SHP77 (cell line): ENCODE measurements around the gene NLK.
"Not testable (repeated sequence)": the region's sequence is repeated elsewhere in the genome, so short reads cannot be mapped to it uniquely, and the experiment has no call there.

Source experiments
- DNase-seq, 2 experiments: peaks; one replicate each; lab custom pipeline; 2025; lab: John Stamatoyannopoulos, UW

Gene NLK

DNA sequence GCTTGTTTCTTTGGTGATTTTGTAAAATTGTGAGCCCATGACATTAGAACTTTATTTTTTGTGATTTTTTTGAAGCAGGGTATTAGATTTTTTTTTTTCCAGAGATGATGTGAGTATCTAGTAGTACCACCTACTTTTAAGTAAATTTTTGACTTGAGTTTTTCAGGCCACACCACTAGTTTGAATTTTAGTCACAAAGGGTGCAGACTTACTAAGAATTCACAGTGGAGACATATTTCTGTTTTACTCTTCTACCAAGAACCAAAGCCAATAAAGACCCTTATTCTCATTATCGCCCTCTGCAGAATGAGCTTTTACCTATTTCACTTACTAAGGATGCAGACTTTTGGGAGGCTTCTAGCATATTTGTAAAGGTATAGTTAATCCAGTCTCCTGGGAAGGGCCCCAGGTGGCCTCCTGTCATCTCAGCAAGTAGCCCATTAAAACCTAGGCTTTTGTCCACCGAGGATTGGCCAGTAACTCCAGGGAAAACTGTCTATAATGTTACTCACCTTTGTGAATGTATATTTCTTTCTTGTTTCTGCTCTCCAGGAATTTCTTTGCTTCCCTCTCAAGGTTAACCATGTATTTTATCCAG, 30.6 kb downstream of the NLK start:
- no peak for DNase-seq

DNA sequence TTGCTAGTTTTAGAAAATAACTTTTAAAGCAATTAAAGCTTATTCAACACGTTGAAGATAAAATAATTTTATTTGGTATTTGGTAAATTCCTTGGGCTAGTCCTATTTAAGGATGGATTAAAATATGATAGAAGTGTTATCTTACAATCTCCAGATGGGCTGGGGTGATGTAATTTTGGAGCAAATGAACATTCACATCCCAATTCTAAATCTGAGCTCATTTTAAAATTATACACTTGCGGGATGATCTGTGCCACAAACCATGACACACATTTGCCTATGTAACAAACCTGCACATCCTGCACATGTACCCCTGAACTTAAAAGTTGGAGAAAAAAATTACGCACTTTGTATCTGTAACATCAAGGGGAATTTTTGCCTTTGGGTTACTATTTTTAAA, 31.5 kb downstream of the NLK start:
- no peak for DNase-seq

DNA sequence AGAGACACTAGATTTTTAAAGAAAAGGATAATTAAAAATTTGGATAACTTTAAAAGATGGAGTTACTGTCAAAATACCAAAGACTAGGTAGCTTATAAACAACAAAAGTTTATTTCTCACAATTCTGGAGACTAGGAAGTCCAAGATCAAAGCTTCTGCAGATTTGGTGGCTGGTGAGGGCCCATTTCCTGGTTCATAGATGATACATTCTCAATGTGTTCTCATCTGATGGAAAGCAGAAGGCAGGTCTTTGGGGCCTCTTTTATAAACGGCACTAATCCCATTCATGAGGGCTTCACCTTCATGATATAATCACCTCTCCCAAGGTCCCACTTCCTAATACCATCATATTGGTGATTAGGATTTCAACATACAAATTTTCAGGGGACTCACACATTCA, 33.7 kb downstream of the NLK start:
- no peak for DNase-seq

DNA sequence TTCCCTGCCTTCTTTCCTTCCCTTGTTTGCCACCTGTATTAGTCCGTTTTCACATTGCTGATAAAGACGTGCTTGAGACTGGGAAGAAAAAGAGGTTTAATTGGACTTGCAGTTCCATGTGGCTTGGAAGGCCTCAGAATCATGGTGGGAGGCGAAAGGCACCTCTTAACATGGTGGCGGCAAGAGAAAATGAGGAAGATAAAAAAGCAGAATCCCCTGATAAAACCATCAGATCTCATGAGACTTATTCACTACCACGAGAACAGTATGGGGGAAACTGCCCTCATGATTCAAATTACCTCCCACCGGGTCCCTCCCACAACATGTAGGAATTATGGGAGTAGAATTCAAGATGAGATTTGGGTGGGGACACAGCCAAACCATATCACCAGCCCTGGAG, 34.7 kb downstream of the NLK start:
- not testable (repeated sequence) for DNase-seq

DNA sequence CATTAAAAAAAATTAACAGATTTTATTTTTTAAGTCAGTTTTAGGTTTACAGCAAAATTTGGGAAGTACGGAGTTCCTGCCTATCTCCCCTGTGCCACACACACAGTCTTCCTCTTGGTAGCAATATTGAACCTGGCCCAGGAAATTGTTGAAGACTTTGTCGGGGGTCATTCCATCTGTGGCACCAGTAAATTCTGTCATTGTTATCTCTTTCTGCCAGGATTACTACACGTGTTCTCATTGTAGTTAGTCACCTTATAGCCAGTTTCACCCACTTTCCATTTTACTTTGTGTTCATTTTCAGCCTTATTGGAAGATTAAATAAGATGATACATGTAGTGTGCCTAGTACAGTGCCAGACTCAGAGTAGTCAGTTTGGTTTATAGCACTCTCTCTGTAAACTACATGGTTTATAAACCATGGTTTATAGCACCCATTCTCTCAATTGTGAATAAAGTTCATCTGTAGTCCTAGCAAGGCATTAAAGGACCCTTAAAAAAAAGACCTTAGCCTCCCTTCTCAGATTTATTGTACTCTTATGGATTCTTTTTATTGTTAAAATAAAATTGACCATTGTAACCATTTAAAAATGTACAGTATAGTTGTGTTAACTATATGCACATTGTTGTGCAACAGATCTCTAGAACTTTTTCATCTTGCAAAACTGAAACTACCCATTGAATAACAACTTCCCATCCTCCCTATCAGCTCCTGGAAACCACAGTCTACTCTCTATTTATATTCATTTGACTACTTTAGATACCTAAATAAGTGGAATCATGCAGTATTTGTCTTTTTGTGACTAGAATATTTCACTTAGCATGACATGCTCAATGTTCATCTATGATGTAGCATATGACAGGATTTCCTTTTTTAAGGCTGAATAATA, 36.1 kb downstream of the NLK start:
- no peak for DNase-seq

DNA sequence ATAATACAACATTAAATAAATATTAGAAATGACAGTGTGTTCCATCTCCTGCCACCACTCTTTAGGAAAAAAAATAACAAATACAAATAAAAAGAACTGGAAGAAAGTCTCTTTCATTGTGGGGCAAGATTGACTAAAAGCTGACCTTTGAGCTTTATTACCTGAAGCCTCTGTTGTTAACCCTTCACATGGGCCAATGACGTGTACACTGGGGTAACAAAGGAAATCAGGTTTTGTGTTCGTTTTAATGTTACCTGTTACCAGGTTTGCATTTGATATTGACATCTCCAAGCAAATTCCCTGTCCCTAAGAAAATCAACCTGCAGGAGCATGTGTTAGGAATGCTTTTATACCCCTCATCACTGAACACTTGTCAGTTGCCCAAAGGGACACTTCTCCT, 39.0 kb downstream of the NLK start:
- DNase-seq = no peak

DNA sequence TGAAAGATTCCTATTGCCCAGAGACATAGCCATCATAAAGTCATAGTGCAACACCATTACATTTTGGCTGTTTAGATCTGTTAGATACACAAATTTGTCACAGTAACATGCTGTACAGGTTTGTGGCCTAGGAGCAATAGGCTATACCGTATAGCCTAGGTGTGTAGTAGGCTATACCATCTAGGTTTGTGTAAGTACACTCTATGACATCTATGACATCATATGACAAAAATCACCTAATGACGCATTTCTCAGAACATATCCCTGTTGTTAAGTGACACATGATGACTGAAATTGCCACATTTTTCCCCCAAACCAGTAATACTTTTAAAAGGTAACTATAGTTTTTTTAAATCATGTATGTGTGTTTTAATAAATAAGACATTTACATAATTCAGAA, 43.3 kb downstream of the NLK start:
- DNase-seq = no peak

DNA sequence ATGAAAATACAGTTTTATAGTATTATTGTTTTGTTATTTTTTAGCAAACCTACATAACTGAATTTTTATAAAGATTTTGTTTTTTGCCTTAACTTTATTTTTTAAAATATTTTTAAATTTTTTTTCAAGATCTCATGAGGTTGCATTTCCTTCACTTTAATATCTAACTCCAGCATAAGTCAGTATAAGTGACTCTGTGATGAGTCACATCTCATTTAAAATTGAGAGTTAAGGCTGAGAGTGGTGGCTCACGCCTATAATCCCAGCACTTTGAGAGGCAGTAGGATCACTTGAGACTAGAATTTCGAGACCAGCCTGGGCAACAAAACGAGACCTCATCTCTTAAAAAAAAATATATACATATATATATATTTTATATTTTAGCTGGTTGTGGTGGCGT, 44.0 kb downstream of the NLK start:
- DNase-seq = no peak

DNA sequence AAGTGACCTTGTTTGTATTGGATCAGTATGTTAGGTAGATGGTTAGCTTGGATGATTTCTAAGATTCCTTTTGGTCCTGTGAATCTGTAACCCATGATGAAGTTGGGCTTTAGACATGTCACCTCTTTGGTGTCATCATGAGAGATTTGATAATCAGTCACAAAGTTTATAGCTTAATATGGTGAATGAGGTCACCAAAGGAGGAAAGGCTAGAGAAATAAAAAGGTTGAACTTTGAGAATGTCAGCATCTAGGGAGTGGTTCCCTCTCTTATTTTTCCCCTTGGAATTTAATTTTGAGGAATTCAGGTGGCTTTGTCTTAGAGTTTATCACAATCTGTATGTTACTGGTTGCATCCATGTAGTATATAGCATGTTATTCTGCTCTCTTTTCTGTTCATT, 45.3 kb downstream of the NLK start:
- DNase-seq = no peak

DNA sequence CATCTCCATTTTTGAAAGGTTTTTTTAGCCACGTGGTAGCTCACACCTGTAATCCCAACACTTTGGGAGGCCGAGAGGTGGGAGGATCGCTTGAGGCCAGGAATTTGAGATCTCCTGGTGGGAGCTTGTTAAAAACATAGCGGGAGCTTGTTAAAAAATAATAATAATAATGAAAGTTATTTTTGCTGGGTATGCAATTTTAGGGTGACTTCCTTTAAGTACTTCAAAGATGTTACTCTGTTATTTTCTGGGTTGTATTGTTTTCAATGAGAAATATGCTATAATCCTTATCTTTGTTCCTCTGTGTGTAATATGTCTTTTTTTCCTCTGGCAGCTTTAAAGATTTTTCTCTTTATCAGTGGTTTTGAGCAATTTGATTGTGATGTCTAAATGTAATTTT, 48.1 kb downstream of the NLK start:
- no peak for DNase-seq

DNA sequence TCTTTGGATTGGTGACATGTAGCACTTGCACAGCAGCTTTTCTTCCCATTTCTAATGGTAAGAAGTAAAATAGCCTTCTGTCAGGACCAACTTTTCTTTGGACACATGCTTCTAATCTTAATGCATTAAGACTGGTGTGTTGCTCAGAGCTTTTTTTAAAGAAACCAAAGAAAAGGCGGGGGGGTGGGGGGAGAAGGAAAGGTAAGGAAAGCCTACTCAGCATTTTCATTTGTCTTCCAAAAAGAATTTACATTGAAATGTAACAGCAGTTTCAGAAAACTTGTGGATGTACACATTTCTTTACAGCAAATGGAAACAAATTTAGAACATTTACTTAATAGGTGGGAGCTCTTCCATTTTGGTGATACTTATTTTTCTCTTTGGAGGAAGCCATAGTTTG, 49.6 kb downstream of the NLK start:
- no peak for DNase-seq

DNA sequence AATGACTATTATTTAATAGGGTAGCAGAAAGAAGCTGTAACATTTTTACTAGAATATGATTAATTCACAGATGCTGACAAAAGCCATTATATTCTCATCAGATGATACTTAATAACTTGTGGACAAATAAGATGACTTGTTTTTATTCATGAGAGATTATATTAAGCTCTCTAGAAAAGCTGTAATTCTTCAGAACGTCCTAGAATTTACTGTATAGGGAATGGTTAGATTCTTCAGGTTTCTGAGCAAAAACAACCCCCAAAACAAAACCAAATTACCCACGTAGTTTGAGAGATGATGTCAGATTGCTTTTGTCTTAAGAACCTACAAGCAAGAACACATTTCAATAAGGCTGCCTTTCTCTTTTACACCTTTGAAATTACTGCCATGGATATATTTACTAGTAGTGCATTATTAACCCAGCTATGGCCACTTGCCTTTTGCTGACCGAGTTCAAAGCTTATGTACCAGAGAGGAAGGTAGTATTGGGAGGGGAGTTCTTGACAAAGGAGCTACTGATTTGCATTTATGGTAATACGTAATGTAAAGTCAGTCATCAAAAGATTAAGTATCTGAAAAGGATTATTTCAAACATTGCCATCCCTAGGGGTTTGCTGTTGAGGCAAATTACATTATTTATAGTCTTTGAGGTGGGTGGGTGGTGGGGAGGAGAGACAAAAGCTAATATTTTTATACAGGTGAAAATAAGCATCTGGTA, 51.7 kb downstream of the NLK start:
- no peak for DNase-seq

DNA sequence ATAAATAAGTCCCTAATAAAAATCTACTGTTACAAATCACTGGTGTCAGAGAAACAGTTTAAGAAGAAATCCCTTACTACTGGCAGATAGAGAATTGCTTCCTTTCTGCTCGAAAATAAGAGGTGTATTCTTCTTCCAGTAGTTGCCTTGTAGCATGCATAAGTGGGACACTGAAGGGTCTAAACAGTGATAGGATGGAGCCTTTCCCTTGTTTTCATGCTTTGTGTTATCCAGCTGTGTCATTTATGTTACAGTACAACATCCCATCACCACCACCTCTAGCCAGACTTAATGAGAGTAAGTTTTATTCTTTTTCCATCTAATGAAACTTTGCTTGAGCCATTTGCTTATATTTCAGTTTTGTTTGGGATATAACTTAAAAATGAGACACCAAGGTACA, 54.3 kb downstream of the NLK start:
- no peak for DNase-seq

DNA sequence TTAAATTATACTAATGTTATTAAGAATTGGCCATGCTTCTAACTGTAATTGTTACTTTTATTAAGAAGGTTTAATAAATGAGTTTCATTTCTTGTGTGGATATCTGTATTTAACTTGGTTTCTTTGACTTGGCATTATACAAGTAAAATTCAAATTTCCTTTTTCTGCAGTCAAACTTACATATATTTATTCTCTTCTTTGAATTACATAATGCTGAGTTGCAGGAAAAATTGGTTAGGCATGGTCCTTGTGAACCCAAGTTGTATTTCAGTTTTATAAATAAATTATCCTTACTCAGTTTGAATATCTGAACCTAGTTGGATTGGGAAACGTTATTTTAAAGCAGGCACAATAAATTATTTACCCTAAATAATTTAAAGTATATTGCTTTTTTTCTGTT, 54.8 kb downstream of the NLK start:
- DNase-seq = no peak

DNA sequence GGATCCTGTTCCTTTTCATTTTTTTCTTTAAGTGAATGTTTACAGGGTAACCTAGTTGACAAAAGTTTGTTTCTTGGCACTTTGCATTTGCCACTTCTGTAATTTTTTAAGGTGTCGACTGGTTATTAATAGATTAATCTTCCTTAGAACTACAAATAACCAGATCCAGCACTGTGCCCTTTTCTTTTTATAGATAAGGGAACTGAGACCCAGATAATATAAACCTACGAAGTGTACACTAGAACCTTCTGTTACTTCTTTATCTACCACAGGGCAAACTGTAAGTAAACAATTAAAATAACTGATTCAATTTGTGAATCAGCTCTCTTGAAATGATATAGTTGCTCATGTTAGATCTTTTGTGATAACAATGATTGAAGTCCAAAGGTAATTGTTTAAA, 55.4 kb downstream of the NLK start:
- no peak for DNase-seq

DNA sequence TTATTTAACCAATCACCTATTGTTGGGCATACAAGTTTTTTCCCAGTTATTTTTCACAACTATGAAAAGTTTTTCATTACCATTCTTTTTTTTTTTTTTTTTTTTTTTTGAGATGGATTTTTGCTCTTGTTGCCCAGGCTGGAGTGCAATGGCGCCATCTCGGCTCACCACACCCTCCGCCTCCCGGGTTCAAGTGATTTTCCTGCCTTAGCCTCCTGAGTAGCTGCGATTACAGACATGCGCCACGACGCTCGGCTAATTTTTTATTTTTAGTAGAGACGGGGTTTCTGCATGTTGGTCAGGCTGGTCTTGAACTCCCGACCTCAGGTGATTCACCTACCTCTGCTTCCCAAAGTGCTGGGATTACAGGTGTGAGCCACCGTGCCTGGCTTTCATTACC, 56.1 kb downstream of the NLK start:
- not testable (repeated sequence) for DNase-seq

DNA sequence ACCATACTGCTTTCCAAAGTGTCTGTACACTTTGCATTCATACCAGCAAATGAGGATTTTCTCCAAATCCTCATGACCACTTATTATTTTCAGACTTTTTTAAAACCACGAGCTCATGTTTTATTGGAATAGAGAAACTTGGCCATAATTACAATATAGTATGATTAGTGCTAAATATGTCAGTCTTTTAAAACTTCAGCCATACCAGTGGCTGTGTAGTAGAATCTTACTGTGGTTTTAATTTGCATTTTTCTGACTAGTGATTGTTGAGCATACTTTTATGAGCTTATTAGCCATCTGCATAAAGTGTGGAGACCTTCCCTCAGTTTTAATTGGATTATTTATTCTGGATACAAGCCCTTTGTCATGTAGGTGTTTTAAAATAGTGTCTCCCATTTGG, 57.8 kb downstream of the NLK start:
- no peak for DNase-seq

DNA sequence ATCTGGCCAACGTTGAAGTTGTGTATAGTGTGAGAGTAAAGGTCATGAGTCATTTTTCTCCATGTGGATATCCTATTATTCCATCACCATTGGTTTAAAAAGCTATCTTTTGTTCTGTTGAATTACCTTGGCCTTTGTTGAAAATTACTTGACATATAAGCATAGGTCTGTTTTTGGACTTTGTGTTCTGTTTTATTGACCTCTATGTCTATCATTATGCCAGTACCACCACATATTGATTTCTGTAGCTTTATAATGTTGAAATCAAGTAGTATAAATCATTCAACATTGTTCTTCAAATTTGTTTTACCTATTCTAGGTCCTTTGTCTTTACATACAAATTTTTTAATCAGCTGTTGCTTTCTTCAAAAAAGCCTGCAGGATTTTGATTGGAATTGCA, 58.5 kb downstream of the NLK start:
- DNase-seq = no peak

DNA sequence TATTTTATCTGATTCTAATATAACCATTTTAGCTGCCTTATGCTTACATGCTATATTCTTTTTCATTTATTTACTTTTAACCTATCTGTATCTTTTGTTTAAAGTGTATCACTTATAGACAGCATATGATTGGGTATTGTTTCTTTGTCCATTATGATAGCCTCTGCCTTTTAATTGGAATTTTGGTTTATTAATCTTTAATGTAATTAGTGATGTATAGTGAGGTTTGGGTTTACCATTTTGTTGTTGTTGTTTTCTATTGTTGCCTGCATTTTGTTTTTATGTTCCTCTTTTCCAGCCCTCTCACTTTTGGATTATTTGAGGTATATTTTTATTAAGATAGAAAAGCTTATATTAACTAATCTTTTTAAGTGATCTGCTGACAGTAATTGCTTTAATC, 59.4 kb downstream of the NLK start:
- no peak for DNase-seq

DNA sequence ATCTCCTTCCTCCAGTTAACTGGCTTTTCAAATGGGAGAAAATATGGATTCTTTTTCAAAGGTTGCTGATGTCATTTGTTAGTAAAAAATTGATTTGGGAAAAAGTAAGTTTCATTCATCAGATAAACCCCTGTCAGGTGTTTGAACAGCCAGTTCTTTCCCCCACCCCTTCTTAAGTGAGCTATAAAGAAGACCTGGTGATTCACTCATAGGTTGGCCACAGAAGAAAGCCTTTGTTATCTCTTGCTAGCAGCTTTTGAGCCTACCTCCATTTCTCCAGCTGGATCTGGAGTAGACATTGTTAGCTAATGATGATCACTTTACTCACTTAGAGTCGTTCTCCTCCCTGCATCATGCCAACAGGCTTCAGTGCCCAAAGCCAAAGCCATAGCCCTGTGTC, 63.0 kb downstream of the NLK start:
- DNase-seq = no peak

DNA sequence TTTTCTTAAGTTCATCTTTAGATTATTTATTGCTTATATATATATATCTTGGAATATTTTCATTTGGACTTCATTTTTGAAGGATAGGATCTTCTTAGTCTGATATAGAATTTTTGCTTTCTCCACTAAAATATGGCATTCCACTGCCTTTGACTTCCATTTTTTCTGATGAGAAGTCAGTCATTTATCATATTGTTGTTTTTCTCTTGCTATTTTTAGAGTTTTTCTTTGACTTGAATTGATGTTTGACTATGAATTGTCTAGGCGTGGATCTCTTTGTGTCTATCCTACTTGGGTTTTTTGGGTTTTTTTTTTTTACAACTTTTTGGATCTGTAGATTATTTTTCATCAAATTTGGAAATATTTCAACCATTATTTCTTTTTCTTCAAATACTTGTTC, 67.7 kb downstream of the NLK start:
- DNase-seq = no peak

DNA sequence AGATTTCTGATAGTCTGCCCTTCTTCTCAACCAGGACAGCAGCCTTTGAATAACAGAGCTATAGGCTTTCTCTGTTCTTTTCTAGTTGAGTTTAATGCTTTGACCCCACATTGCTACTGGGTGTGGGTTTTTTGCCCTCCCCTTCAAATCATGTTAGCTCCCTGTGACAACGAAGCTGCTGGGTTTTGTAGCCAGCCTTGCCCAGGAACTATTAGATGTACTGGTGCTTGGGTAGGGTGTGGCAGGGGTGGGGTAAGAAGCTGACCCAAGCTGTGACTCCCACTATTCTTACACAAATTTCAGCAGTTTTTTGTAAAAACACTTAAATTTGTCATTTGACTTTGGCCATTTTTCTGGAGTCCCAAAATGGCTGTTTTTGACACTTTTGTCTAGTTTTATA, 69.7 kb downstream of the NLK start:
- no peak for DNase-seq

DNA sequence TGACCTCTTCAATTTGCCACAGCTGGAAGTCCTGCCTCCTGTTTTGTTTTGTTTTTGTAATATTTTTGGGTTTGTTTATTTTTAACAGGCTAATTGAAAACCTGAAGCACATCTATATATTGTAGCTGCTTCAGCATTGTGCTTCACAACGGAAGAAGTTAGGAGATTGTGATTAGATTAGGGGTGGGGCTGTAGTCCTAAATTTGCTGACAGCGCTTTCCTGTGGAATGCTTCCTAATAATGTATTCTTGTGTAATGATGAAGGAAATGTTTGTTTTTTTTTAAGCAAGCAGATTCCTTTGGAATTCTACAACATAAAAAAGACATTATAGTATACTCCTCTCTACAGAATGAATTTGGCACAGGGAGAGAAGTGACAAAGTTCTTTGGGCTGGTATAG, 70.1 kb downstream of the NLK start:
- no peak for DNase-seq
